Sciatic nerve (tissue), 2 donors: Measurements from ENCODE around the gene SPAG17. TPM values are rescaled to one million over a fixed set of nuclear protein-coding genes. Genes with fewer than 3 reads are reported as not detected.
A peak's percentile ranks its signal among the peaks of the same experiment; 100 is the strongest.

Source experiments
- ATAC-seq: fragments of 200-7000 bp; cut with Tn5 transposase; one replicate; pipeline ENCODE4 v1.9.1; 2020; ENCODE audit warnings: mild to moderate bottlenecking, moderate library complexity
- DNase-seq: peaks from one replicate; pipeline ENCODE4 v3.0.0-alpha.2; 2020; ENCODE audit warnings: low spot score
- intact Hi-C: fragments of 100-400 bp; cut with DNase I; formaldehyde crosslinking; loops from one replicate; pipeline ENCODE4 v1.14.2; 2022
- total RNA-seq: library from RNA; stranded (reverse); fragmentation: NEBNext Ultra II Directional; extraction: Animal tissue kit (Norgen Biotek cat#: 25700); gene quantifications from one replicate; pipeline ENCODE4 v1.2.1, GENCODE V29; 2021
- donor health status: DM: no; HTN: no; CAD: no.
- donor health status: DM: no; HTN: no; CAD: no.

Gene SPAG17
- total RNA-seq, 1 donor from 2014 or later: 0.89 TPM

- intact Hi-C loops: no loop called here
- DNase-seq (no peak), ATAC-seq (no peak)
Observed at GRCh38 chr1:118183586-118183985, 1.4 kb downstream of the SPAG17 start.

GRCh38 chr1:118177998-118178397, 7.0 kb downstream of the SPAG17 start:
- intact Hi-C loops: no loop called here
- ATAC-seq (no peak), DNase-seq (no peak)

DNA sequence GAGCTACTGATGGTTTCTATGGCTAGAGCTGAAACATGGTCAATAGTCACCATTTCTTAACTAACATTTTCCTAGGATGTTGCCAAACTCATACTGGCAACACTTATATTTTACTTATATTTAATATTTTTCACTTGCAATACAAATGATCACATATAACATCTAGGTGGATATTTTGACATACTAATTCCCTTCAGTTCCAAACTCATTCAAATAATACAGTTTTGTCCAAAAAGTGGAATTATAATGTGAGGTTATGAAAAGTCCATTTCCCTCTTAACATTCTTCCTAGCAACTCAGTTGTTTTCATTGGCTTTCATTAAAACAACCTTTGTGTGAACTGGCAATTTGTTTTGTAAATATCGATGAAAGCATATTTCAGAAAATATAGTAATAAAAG, 16.0 kb downstream of the SPAG17 start:
- intact Hi-C loops: no loop called here
- ATAC-seq (no peak), DNase-seq (no peak)

DNA sequence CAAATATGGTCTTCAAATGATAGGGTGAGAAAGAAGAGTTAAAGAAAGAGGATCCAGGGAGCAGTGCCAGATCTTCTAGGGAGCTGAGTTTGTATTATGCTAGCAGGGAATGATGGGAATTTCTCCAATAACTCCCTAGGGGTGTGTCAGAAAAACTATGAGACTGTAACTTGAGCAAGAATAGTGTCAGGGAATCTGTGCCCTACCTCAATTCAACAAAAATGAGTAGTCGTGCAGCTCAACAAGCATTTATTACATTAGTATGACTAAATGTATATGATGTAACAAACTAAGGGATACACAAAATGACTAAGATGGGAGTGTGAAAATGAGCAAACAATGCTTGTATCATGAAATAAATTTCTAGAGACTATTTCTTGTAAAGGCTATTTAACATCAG, 24.2 kb downstream of the SPAG17 start:
- no peak for ATAC-seq
- intact Hi-C loops: no loop called here
- no peak for DNase-seq

GRCh38 chr1:118159569-118159968, 25.5 kb downstream of the SPAG17 start:
- ATAC-seq (peak; percentile 73), DNase-seq (no peak)
- intact Hi-C loops: no loop called here

GRCh38 chr1:118158924-118159323, 26.1 kb downstream of the SPAG17 start:
- intact Hi-C loops: no loop called here
- ATAC-seq: peak; percentile 48
- DNase-seq: no peak

DNA sequence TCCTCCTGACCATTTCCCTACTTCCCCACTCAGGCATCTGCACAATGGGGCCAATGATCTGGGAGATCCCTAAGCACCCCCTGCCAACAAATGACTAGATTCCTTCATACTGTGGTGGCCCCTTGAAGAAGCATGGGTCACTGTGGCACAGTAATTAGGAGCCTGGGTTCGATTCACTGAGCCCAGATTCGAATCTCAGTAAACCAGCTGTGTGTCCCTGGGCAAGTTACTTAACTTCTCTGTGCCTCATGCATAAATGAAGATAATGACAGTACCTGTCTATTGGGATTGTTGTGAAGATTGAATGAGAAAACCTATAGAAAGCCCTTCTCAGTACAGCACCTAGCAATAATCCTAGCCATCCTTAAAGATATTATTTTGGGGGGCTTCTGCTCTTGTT, 27.5 kb downstream of the SPAG17 start:
- intact Hi-C loops: no loop called here
- ATAC-seq (no peak), DNase-seq (no peak)

- intact Hi-C loops: no loop called here
- DNase-seq (no peak), ATAC-seq (no peak)
Observed at GRCh38 chr1:118155106-118155505, 29.9 kb downstream of the SPAG17 start.

DNA sequence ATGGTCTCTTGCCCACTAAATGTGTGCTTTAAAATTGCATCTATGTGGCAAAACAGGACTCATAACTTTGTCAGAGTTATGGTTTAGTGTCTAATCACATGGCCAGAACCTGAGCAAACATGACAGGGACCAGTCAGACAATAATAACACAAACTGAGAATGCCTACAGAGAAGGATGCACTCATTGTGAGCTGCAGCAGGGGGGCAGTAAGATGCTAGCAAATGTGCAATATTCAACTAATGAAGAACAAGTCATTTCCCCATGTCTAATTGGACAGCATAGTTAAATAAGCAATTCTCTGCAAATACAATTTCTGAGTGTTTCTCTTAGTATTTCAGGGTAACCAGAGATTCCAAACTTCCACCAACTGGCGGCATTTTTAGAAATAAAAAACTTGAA, 30.8 kb downstream of the SPAG17 start:
- ATAC-seq (peak; percentile 55), DNase-seq (no peak)
- intact Hi-C loops: no loop called here

- intact Hi-C loops: no loop called here
- DNase-seq (peak; percentile 75), ATAC-seq (no peak)
Observed at GRCh38 chr1:118151312-118151937, 33.6 kb downstream of the SPAG17 start.

DNA sequence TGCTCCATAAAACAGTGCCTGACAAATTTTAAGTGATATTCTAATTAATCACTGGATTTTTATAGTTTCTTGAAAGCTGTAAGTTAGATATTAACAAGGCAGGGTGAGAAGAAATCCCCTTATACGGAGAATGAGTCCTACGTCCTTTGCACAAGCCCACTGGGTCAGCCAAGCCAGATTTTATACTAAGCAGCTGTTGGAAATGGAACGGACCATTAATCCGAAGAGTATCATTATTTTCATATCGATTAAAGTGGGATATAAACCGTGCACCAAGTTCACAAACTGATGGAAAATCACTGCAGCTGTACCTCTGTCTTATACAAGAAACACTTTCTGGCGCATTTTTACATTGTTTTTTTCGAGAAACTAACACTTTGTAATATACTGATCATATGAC, 35.2 kb downstream of the SPAG17 start:
- intact Hi-C loops: no loop called here
- DNase-seq (no peak), ATAC-seq (no peak)

- ATAC-seq (no peak), DNase-seq (no peak)
- intact Hi-C loops: no loop called here
Observed at GRCh38 chr1:118148034-118148433, 37.0 kb downstream of the SPAG17 start.

DNA sequence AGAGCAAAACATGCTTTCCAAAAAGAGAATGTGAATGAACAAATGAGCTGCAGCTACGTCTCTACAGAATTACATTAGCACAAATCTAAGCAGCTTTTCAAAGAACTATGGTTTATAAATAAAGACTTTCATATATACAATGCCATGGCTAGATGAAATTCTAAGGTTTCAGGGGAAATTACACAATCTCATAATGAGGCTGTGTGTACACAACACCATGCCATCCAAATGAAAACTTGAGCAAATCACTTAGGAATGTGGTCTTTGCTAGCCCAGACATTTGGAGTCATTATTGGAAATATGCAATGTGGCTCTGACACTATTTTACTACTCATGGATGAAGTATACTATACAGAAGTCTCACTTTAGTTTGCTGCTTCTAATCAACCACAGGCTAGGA, 37.5 kb downstream of the SPAG17 start:
- intact Hi-C loops: no loop called here
- ATAC-seq (peak; percentile 49), DNase-seq (no peak)

GRCh38 chr1:118145721-118146120, 39.3 kb downstream of the SPAG17 start:
- ATAC-seq: no peak
- no peak for DNase-seq
- intact Hi-C loops: no loop called here

- intact Hi-C loops: loop anchor here (5.0 kb wide), 1 partner anchor 1773 kb away; no protein-coding TSS in a partner anchor
- ATAC-seq: peak; percentile 73
- DNase-seq: no peak
Observed at GRCh38 chr1:118144684-118145083, 40.3 kb downstream of the SPAG17 start.

GRCh38 chr1:118143831-118144230, 41.2 kb downstream of the SPAG17 start:
- intact Hi-C loops: loop anchor here (5.0 kb wide), 1 partner anchor 1773 kb away; no protein-coding TSS in a partner anchor
- peak; percentile 28 for ATAC-seq
- DNase-seq: no peak

DNA sequence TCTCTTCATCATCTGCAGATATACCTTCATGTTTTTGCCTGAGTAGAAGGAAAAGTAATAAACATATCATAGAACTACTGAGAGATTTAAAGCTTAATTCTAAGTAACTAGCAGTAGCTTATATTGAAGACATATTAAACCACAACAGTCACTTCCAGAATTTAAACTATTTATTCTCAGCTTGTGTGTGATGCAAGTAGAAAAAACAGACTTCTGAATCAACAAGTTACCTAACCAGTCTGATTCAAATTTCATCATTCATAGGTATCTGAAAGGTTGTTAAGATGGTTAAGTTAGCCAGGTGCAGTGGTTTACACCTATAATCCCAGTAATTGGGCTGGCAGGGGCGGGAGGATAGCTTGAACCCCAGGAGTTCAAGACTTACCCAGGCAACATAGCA, 41.9 kb downstream of the SPAG17 start:
- intact Hi-C loops: loop anchor here (5.0 kb wide), 1 partner anchor 1774 kb away; no protein-coding TSS in a partner anchor
- DNase-seq: no peak

DNA sequence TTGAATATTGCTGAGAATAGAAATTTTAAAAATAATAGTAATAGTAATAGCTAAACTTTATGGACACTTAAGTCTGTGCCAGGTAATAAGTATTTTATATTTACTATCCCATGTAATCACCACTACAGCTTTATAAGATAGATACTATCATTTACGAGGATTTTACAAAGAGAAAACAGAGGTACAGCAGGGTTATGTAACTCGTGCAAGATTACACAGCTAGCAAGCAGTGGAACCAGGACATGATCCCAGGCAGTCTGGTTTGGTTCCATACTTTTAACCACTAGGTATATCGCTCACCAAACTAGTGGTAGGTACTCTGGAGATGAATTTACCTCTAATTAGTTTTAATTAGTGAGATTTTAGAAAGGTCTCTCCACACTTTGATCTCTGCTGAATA, 42.5 kb downstream of the SPAG17 start:
- no peak for DNase-seq
- intact Hi-C loops: loop anchor here (5.0 kb wide), 1 partner anchor 1775 kb away; no protein-coding TSS in a partner anchor

More for the DNA sequence above, 41.9 kb downstream of the SPAG17 start:
- ATAC-seq: no peak

DNA sequence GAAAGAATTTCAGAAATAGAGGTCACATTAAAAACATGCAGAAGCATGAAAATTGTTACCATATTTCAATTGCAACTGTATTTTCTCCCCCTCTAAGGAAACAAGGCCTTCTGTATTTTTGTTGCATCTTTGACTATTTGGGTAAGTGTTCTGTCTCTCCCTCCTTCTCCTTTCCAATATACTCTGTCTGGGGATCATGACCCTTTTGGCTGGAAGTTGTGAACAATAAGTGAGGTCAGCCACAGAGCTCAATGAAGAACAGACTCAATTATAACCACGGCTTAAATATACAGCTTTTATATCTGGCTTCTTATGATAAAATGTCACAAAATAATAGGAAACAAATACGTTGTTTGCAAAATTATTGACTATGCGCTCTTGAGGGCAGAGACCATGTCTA, 47.1 kb downstream of the SPAG17 start:
- intact Hi-C loops: no loop called here
- no peak for DNase-seq
- ATAC-seq: no peak

More for the DNA sequence above, 42.5 kb downstream of the SPAG17 start:
- ATAC-seq: no peak

- intact Hi-C loops: no loop called here
- peak; percentile 58 for ATAC-seq
- no peak for DNase-seq
Observed at GRCh38 chr1:118136187-118136941, 48.7 kb downstream of the SPAG17 start.
